Suprapubic skin (tissue), 4 donors: ENCODE data around the gene KHDC1. TPM values are rescaled to one million over a fixed set of nuclear protein-coding genes. Genes with fewer than 3 reads are reported as not detected.
"Not testable (repeated sequence)": the region's sequence is repeated elsewhere in the genome, so short reads cannot be mapped to it uniquely, and the experiment has no call there.

ENCODE experiments used
- DNase-seq, 2 donors: peaks; one replicate each; pipeline ENCODE4 v3.0.0-alpha.2; 2019; ENCODE audit warnings: low spot score in 2 of 2
- H3K27ac ChIP-seq: fragments of 200-600 bp; sonication (generic); one replicate; pipeline ENCODE4 v1.5.1; 2019
- H3K27me3 ChIP-seq: fragments of 200-600 bp; sonication (generic); one replicate; pipeline ENCODE4 v1.5.1; 2019
- H3K36me3 ChIP-seq: fragments of 200-600 bp; sonication (generic); one replicate; pipeline ENCODE4 v1.5.1; 2019
- H3K4me1 ChIP-seq: fragments of 200-600 bp; sonication (generic); one replicate; pipeline ENCODE4 v1.5.1; 2019
- H3K4me3 ChIP-seq: fragments of 200-600 bp; sonication (generic); one replicate; pipeline ENCODE4 v1.5.1; 2019; ENCODE audit warnings: mild to moderate bottlenecking
- H3K9me3 ChIP-seq: fragments of 200-600 bp; sonication (generic); one replicate; pipeline ENCODE4 v1.5.1; 2019
- EP300 ChIP-seq: sonication (generic); formaldehyde crosslinking; IDR thresholded peaks from one replicate; pipeline ENCODE4 v1.6.1; 2017; ENCODE audit warnings: antibody characterized with exemption
- POLR2A ChIP-seq, 2 donors: fragments of 450-650 bp; IDR thresholded peaks; one replicate each; pipeline ENCODE4 v1.6.1; 2017; ENCODE audit warnings: antibody characterized with exemption in 2 of 2, mild to moderate bottlenecking in 2 of 2, moderate library complexity in 2 of 2
- POLR2AphosphoS5 ChIP-seq, 3 donors: sonication (generic); formaldehyde crosslinking; IDR thresholded peaks; one replicate each; pipeline ENCODE4 v1.6.1; 2017; ENCODE audit warnings: antibody characterized with exemption in 3 of 3
- WGBS: methylation state at CpG from one replicate; pipeline ENCODE4 v1.1.5; 2018; 5-methylcytosine and 5-hydroxymethylcytosine counted together
- total RNA-seq, 4 donors: library from RNA; depleted of rRNA; stranded (reverse); fragments of >200 nt; gene quantifications; one replicate each; pipeline ENCODE4 v1.1.0, GENCODE V29; 2016
- TF ChIP-seq, protein P1 (sequence below), 2 donors: fragments of 200-600 bp in 1 of 2; fragments of 450-650 bp in 1 of 2; sonication (generic) in 1 of 2; IDR thresholded peaks; one replicate each; pipeline ENCODE4 v1.5.1; 2016 to 2019; ENCODE audit warnings: antibody characterized with exemption in 2 of 2, mild to moderate bottlenecking in 1 of 2, moderate library complexity in 1 of 2

KHDC1 gene
- total RNA-seq, 4 donors from 2014 or later = not detected

DNA sequence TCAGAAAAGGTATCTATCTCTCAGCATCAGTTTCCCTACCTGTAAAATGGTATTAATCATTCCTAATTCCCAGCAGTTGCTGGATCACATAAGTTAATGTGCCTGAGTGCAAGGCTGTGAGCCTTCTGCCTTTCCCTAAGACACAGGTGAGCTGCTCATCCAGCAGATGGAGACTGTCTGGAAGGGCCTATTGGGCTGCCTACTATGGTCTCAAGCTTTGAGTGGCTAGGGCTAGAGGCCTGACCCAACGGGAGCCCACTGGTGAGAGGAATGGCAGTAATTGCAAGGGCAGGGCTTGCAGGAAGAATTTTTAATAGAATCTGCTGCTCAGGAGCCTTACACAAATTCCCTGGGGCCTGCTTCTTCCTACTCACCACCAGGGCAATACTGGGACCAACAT is 4.3 kb downstream of the KHDC1 start:
- no peak for TF ChIP-seq POLR2A (IDR thresholded peaks at IDR 0.05)
- H3K4me1 ChIP-seq = peaks cover 8% of the 10 kb centered on the region
- H3K27me3 ChIP-seq = no peaks in the 10 kb centered on the region
- H3K36me3 ChIP-seq = no peaks in the 10 kb centered on the region
- no peak overlapping the region for H3K4me3 ChIP-seq
- DNase-seq = no peak
- 92% methylated on average over 1 of the region's 1 CpG for WGBS
- no peaks in the 10 kb centered on the region for H3K9me3 ChIP-seq
- no peak overlapping the region for H3K27ac ChIP-seq

DNA sequence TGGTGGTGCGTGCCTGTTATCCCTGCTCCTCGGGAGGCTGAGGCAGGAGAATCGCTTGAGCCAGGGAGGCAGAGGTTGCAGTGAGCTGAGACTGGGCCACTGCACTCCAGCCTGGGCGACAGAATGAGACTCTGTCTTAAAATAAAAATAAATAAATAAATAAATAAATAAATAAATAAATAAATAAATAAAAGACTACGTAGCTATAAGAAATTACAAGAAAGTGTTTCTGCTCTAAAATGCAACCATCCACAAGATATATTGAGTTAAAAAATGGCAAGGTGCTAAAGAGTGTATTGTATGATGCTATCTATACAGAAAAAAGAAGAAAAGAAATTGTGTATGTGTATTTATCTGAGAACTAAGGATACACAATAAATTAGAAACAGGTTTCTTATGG is 8.7 kb downstream of the KHDC1 start:
- not testable (repeated sequence) for H3K4me1 ChIP-seq, H3K27me3 ChIP-seq, H3K4me3 ChIP-seq, H3K9me3 ChIP-seq, DNase-seq, H3K27ac ChIP-seq, H3K36me3 ChIP-seq
- WGBS = 94% methylated on average over 5 of the region's 5 CpGs

DNA sequence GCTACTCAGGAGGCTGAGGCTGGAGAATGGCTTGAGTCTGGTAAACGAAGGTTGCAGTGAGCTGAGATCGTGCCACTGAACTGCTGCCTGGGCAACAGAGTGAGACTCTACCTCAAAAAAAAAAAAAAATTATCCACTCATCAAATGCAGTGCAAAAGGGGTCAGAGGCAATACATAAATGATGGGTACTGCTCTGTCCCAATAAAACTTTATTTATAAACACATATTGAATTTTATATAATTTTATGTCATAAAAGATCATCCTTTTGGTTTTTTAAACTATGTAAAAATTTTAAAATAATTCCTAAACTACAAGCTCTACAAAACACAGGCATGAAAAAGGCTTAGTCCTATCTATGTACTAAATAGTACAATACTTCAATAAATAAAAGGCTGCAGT is 10.3 kb downstream of the KHDC1 start:
- no peaks in the 10 kb centered on the region for H3K4me1 ChIP-seq
- DNase-seq = no peak
- no peak overlapping the region for H3K4me3 ChIP-seq
- H3K36me3 ChIP-seq = no peaks in the 10 kb centered on the region
- no peak overlapping the region for H3K27ac ChIP-seq
- TF ChIP-seq POLR2AphosphoS5 (IDR thresholded peaks at IDR 0.05) = no peak
- TF ChIP-seq POLR2A (IDR thresholded peaks at IDR 0.05) = no peak
- TF ChIP-seq, protein P1, sequence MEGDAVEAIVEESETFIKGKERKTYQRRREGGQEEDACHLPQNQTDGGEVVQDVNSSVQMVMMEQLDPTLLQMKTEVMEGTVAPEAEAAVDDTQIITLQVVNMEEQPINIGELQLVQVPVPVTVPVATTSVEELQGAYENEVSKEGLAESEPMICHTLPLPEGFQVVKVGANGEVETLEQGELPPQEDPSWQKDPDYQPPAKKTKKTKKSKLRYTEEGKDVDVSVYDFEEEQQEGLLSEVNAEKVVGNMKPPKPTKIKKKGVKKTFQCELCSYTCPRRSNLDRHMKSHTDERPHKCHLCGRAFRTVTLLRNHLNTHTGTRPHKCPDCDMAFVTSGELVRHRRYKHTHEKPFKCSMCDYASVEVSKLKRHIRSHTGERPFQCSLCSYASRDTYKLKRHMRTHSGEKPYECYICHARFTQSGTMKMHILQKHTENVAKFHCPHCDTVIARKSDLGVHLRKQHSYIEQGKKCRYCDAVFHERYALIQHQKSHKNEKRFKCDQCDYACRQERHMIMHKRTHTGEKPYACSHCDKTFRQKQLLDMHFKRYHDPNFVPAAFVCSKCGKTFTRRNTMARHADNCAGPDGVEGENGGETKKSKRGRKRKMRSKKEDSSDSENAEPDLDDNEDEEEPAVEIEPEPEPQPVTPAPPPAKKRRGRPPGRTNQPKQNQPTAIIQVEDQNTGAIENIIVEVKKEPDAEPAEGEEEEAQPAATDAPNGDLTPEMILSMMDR (IDR thresholded peaks at IDR 0.05) = no peak
- no peak for TF ChIP-seq EP300
- no peaks in the 10 kb centered on the region for H3K27me3 ChIP-seq
- no peaks in the 10 kb centered on the region for H3K9me3 ChIP-seq
- 94% methylated on average over 2 of the region's 2 CpGs for WGBS

DNA sequence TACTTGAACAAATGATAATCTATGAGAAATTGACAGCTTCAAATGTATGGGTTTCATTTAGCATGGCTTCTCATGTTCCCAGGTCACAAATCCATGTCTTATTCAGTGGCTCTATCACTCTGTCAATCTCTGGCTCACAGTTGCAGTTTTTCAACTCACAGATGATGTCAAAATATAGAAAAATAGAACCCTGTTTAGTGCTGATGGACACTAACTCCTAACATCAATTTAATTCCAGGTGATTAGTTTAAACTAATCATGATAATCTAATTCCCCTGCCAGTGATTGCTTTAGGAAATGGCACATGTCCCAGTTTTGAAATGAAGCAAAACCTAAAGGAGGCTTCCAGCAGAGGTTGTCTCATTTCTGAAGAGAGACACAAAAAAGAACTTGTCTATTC is 13.0 kb downstream of the KHDC1 start:
- no peaks in the 10 kb centered on the region for H3K9me3 ChIP-seq
- H3K4me3 ChIP-seq = no peak overlapping the region
- H3K27ac ChIP-seq = no peak overlapping the region
- no peaks in the 10 kb centered on the region for H3K4me1 ChIP-seq
- DNase-seq = no peak
- no peak for TF ChIP-seq EP300
- TF ChIP-seq POLR2AphosphoS5 (IDR thresholded peaks at IDR 0.05) = no peak
- no peak for TF ChIP-seq POLR2A (IDR thresholded peaks at IDR 0.05)
- TF ChIP-seq, protein P1 (IDR thresholded peaks at IDR 0.05) = no peak
- no peaks in the 10 kb centered on the region for H3K27me3 ChIP-seq
- H3K36me3 ChIP-seq = no peaks in the 10 kb centered on the region

DNA sequence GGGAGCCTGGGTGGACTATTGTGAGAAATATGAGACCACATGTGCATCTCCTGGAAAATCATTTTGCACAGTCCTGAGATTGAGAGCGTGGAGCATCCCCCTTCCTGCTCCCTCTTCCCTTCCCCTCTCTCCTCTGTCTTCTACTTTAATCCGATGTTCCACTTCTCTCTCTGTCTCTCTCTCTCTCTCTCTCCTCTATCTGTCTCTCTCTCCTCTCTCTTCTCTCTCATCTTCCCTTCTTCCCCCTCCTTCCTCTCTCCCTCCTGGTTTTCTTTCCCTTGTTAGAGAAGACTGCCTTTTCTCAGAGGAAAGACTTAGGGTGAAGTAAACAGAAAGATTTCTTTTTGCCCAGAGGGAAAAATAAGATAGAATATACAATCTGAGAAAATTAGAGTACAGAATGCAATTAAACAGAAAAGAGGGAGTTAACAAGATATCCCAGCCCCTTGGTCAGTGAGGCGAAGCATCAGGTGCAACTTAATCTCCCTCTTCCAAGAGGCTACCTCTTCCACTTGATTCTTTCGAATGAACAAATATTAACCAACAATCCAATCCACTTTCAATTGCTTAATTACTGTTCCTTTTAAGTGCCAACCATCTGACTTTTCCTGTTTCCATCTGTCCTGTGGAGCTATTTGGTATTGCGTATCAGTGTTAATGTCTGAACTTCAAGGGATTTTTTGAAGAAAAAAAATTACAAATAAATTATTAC is 14.6 kb downstream of the KHDC1 start:
- H3K36me3 ChIP-seq = no peaks in the 10 kb centered on the region
- no peaks in the 10 kb centered on the region for H3K27me3 ChIP-seq
- DNase-seq = no peak
- H3K4me3 ChIP-seq = no peak overlapping the region
- H3K4me1 ChIP-seq = no peaks in the 10 kb centered on the region
- H3K27ac ChIP-seq = no peak overlapping the region
- H3K9me3 ChIP-seq = no peaks in the 10 kb centered on the region
- WGBS = 68% methylated on average over 5 of the region's 5 CpGs
- no peak for TF ChIP-seq POLR2A (IDR thresholded peaks at IDR 0.05)
- TF ChIP-seq, protein P1 (IDR thresholded peaks at IDR 0.05) = no peak
- no peak for TF ChIP-seq EP300
- no peak for TF ChIP-seq POLR2AphosphoS5 (IDR thresholded peaks at IDR 0.05)

DNA sequence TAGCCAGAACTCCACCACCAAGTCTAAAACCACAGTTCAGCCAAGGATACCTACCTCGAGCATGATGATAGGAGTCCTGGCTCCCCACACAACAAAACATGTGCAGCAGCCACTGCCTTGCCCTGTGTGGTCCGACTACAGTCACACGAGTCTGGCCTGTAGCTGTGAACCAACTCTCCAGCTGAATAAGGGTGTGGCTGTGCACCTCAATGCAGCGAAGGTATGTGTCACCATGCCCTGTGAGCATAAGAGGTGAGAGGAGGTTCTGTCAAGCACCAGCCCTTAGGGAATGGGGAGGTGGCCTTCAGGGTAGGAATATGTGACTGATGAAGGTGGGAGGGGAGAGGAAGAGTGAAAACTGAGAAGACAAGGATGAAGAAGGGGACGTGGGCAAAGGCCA is 21.0 kb downstream of the KHDC1 start:
- Histone ChIP-seq H3K36me3 (no peaks in the 10 kb centered on the region), H3K27ac (no peak overlapping the region), H3K4me3 (no peak overlapping the region), H3K27me3 (no peaks in the 10 kb centered on the region), H3K4me1 (no peaks in the 10 kb centered on the region), H3K9me3 (no peaks in the 10 kb centered on the region)
- WGBS = 71% methylated on average over 5 of the region's 5 CpGs
- DNase-seq = no peak
- TF ChIP-seq, protein P1 (IDR thresholded peaks at IDR 0.05) = no peak
- TF ChIP-seq POLR2A (IDR thresholded peaks at IDR 0.05) = no peak
